ENCODE results near the gene CCNY. TPM values are rescaled to one million over a fixed set of nuclear protein-coding genes. Genes with fewer than 3 reads are reported as not detected.

CCNY gene
- total and polyA plus RNA-seq, 2 of the 13 experiments (the other 11 are each of a cell fraction or from before 2014, with no cell fraction given), result 48.2 to 54.7 TPM

DNA sequence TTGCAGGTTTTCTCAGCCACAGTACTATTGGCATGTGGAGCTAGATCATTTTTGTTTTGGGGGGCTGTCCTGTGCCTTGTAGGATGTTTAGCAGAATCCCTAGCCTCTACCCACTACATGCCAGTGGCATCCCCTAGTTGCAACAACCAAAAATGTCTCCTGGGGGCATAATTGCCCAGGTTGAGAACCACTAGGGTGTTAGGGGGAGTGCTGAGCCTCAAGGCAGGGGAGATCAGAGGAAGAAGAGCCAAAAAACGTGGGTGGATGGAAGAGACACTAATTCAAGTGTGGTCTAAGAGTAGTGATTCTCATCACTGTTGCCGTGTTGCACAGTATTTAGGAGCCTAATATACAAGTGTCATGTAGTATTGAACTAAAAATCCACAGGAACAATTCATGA lies 31.7 kb upstream of the CCNY start (continued):
- TF ChIP-seq, protein P1, sequence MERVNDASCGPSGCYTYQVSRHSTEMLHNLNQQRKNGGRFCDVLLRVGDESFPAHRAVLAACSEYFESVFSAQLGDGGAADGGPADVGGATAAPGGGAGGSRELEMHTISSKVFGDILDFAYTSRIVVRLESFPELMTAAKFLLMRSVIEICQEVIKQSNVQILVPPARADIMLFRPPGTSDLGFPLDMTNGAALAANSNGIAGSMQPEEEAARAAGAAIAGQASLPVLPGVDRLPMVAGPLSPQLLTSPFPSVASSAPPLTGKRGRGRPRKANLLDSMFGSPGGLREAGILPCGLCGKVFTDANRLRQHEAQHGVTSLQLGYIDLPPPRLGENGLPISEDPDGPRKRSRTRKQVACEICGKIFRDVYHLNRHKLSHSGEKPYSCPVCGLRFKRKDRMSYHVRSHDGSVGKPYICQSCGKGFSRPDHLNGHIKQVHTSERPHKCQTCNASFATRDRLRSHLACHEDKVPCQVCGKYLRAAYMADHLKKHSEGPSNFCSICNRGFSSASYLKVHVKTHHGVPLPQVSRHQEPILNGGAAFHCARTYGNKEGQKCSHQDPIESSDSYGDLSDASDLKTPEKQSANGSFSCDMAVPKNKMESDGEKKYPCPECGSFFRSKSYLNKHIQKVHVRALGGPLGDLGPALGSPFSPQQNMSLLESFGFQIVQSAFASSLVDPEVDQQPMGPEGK (CRISPR knock-in tag; IDR thresholded peaks at IDR 0.05), result no peak

DNA sequence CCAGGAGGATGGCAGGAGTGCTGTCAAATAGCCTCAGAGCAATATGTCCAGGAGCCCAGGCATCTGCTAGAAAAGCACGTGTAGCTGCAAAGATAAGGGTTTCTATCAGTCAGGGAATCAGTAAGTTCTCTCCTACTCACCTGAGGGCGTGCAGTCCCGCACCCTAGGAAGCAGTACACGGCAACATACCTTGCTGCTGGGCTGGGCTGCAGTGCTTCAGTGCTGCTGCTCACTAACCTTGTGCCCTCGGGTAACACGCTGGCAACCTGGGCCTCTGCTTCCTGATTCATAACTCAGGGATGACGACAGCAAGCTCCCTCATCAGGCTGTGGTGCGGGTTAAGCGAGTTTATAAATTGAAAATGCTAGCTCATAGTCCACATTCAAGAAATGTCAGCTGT lies 29.5 kb upstream of the CCNY start:
- CTCF ChIA-PET (ENCODE audit: low intra/inter-chr PET ratio, low total read pairs), result no interaction called here
- 4% methylated on average over 9 of the region's 9 CpGs for WGBS (ENCODE audit: low lambda C conversion rate)
- peak overlapping the region; percentile 84 for H2AFZ ChIP-seq (ENCODE audit: low read length)
- DNase-seq (ENCODE audit: low spot score) (peak; percentile 32), ATAC-seq (peak; percentile 79), FAIRE-seq (no peak)
- H3K36me3 ChIP-seq (replicated peaks in 1 of 2; ENCODE audit: control insufficient read depth in 1 of 2, insufficient read depth in 2 of 2, low read length in 2 of 2), result no peaks in the 10 kb centered on the region
- no TSS peak for BruUV-seq (replicated peaks)
- H3K27ac ChIP-seq (ENCODE audit: extremely low read length, insufficient read depth, low read length), result no peak overlapping the region
- POLR2A ChIA-PET, result no interaction called here
- peak overlapping the region in 1 of 3 experiments; percentile 30; a peak in 3 of 6 replicates for H3K4me3 ChIP-seq (replicated peaks in 1 of 3; ENCODE audit: insufficient read depth in 1 of 3, low read depth in 2 of 3, low read length in 3 of 3)
- no peaks in the 10 kb centered on the region for H3K79me2 ChIP-seq (ENCODE audit: insufficient read depth, low read length)
- intact Hi-C loops (cut with micrococcal nuclease; ENCODE audit: unreplicated experiment) (no loop called here), in situ Hi-C loops (cut with HindIII; ENCODE audit: extremely low pct_ligation_motif_present, low pct_unique_long_range_greater_than_20kb) (no loop called here)
- H3K4me1 ChIP-seq (ENCODE audit: insufficient read depth, low read length), result peaks cover 24% of the 10 kb centered on the region
- no peaks in the 10 kb centered on the region for H3K9me3 ChIP-seq (ENCODE audit: low read length)
- no peak overlapping the region for H3K9ac ChIP-seq (ENCODE audit: insufficient read depth, low read depth, low read length)
- no peaks in the 10 kb centered on the region for H4K20me1 ChIP-seq (ENCODE audit: insufficient read depth, low read length)
- H3K27me3 ChIP-seq (ENCODE audit: control insufficient read depth in 1 of 2, insufficient read depth in 2 of 2, low read length in 2 of 2), result peaks cover 0 to 6% of the 10 kb centered on the region in 2 experiments; a peak in 2 of 5 replicates
- H3K4me2 ChIP-seq (ENCODE audit: low read depth, low read length), result peak overlapping the region; percentile 68
- TF ChIP-seq ZFX (CRISPR knock-in tag; IDR thresholded peaks at IDR 0.05; ENCODE audit: low read depth) (peak; percentile 26; the same call in 1 of the 2 replicates), ZNF143 (CRISPR knock-in tag; IDR thresholded peaks at IDR 0.05) (no peak), ZNF460 (CRISPR knock-in tag; IDR thresholded peaks at IDR 0.05; ENCODE audit: borderline replicate concordance) (no peak), SALL1 (CRISPR knock-in tag; IDR thresholded peaks at IDR 0.05) (peak; percentile 19; the same call in 1 of the 2 replicates)
- TF ChIP-seq, protein P2, sequence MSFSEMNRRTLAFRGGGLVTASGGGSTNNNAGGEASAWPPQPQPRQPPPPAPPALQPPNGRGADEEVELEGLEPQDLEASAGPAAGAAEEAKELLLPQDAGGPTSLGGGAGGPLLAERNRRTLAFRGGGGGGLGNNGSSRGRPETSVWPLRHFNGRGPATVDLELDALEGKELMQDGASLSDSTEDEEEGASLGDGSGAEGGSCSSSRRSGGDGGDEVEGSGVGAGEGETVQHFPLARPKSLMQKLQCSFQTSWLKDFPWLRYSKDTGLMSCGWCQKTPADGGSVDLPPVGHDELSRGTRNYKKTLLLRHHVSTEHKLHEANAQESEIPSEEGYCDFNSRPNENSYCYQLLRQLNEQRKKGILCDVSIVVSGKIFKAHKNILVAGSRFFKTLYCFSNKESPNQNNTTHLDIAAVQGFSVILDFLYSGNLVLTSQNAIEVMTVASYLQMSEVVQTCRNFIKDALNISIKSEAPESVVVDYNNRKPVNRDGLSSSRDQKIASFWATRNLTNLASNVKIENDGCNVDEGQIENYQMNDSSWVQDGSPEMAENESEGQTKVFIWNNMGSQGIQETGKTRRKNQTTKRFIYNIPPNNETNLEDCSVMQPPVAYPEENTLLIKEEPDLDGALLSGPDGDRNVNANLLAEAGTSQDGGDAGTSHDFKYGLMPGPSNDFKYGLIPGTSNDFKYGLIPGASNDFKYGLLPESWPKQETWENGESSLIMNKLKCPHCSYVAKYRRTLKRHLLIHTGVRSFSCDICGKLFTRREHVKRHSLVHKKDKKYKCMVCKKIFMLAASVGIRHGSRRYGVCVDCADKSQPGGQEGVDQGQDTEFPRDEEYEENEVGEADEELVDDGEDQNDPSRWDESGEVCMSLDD (CRISPR knock-in tag; IDR thresholded peaks at IDR 0.05; ENCODE audit: borderline replicate concordance), result no peak
- TF ChIP-seq, protein P3, sequence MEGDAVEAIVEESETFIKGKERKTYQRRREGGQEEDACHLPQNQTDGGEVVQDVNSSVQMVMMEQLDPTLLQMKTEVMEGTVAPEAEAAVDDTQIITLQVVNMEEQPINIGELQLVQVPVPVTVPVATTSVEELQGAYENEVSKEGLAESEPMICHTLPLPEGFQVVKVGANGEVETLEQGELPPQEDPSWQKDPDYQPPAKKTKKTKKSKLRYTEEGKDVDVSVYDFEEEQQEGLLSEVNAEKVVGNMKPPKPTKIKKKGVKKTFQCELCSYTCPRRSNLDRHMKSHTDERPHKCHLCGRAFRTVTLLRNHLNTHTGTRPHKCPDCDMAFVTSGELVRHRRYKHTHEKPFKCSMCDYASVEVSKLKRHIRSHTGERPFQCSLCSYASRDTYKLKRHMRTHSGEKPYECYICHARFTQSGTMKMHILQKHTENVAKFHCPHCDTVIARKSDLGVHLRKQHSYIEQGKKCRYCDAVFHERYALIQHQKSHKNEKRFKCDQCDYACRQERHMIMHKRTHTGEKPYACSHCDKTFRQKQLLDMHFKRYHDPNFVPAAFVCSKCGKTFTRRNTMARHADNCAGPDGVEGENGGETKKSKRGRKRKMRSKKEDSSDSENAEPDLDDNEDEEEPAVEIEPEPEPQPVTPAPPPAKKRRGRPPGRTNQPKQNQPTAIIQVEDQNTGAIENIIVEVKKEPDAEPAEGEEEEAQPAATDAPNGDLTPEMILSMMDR (CRISPR knock-in tag; IDR thresholded peaks at IDR 0.05), result no peak
- TF ChIP-seq, protein P4, sequence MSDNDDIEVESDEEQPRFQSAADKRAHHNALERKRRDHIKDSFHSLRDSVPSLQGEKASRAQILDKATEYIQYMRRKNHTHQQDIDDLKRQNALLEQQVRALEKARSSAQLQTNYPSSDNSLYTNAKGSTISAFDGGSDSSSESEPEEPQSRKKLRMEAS (IDR thresholded peaks at IDR 0.05), result 0 out of 2 replicates have a peak, but pooled peaks have one; percentile 34
- TF ChIP-seq, protein P5, sequence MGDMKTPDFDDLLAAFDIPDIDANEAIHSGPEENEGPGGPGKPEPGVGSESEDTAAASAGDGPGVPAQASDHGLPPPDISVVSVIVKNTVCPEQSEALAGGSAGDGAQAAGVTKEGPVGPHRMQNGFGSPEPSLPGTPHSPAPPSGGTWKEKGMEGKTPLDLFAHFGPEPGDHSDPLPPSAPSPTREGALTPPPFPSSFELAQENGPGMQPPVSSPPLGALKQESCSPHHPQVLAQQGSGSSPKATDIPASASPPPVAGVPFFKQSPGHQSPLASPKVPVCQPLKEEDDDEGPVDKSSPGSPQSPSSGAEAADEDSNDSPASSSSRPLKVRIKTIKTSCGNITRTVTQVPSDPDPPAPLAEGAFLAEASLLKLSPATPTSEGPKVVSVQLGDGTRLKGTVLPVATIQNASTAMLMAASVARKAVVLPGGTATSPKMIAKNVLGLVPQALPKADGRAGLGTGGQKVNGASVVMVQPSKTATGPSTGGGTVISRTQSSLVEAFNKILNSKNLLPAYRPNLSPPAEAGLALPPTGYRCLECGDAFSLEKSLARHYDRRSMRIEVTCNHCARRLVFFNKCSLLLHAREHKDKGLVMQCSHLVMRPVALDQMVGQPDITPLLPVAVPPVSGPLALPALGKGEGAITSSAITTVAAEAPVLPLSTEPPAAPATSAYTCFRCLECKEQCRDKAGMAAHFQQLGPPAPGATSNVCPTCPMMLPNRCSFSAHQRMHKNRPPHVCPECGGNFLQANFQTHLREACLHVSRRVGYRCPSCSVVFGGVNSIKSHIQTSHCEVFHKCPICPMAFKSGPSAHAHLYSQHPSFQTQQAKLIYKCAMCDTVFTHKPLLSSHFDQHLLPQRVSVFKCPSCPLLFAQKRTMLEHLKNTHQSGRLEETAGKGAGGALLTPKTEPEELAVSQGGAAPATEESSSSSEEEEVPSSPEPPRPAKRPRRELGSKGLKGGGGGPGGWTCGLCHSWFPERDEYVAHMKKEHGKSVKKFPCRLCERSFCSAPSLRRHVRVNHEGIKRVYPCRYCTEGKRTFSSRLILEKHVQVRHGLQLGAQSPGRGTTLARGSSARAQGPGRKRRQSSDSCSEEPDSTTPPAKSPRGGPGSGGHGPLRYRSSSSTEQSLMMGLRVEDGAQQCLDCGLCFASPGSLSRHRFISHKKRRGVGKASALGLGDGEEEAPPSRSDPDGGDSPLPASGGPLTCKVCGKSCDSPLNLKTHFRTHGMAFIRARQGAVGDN (CRISPR knock-in tag; IDR thresholded peaks at IDR 0.05), result peak; percentile 60

All from HepG2 (cell line).